HepG2 (cell line): ENCODE data around the gene TNFSF15. TPM values are rescaled to one million over a fixed set of nuclear protein-coding genes. Genes with fewer than 3 reads are reported as not detected.

ENCODE experiments used
- ATAC-seq: fragments of 200-7000 bp; cut with Tn5 transposase; 3 replicates; pipeline ENCODE4 v1.9.1; 2020; ENCODE audit warnings: mild to moderate bottlenecking, moderate library complexity
- BruUV-seq: library from RNA; stranded (reverse); fragments of 400-500 nt; replicated peaks from 2 replicates; lab custom pipeline; 2021; lab: Mats Ljungman, UMichigan
- CTCF ChIA-PET: fragments of 300-600 bp; formaldehyde crosslinking; extraction: SDS; loops from one replicate; lab custom pipeline; 2021; ENCODE audit warnings: low total read pairs, inconsistent platforms, low intra/inter-chr PET ratio; lab: Yijun Ruan, JAX
- POLR2A ChIA-PET: fragments of 350-600 bp; sonication (Branson Sonifier 250); formaldehyde crosslinking; loops from one replicate; lab custom pipeline; 2020; ENCODE audit warnings: antibody characterized with exemption, inconsistent platforms; lab: Yijun Ruan, JAX
- DNase-seq: peaks from one replicate; pipeline ENCODE4 v3.0.0-alpha.2; 2015; ENCODE audit warnings: low spot score
- FAIRE-seq: peaks from 3 replicates; lab custom pipeline; 2011; peaks lifted over from hg19 to GRCh38; lab: Jason Lieb, UNC
- H2AFZ ChIP-seq: one replicate; pipeline ENCODE4 v1.6.1; 2011; ENCODE audit warnings: low read length, inconsistent platforms
- H3K27ac ChIP-seq: fragments of 300-600 bp; 3 replicates; pipeline ENCODE4 v1.8.0; 2011; ENCODE audit warnings: mixed run types, mild to moderate bottlenecking, mixed read lengths, low read length, inconsistent platforms; ENCODE audit not compliant: insufficient read depth; ENCODE audit errors: extremely low read length
- H3K27me3 ChIP-seq, 2 experiments: fragments of 200-600 bp in 1 of 2; 2 replicates in 1 of 2; 3 replicates in 1 of 2; pipeline versions ENCODE4 v1.6.0 to v1.8.0; 2011; ENCODE audit warnings: low read length in 2 of 2, mild to moderate bottlenecking in 2 of 2, moderate library complexity in 2 of 2, inconsistent platforms in 1 of 2; ENCODE audit not compliant: insufficient read depth in 2 of 2, control insufficient read depth in 1 of 2
- H3K36me3 ChIP-seq, 2 experiments: fragments of 200-600 bp in 1 of 2; replicated peaks in 1 of 2; 2 replicates in 1 of 2; 3 replicates in 1 of 2; pipeline versions ENCODE4 v1.5.1 to v1.8.0; 2011; ENCODE audit warnings: low read length in 2 of 2, inconsistent platforms in 1 of 2; ENCODE audit not compliant: insufficient read depth in 2 of 2, control insufficient read depth in 1 of 2
- H3K4me1 ChIP-seq: 2 replicates; pipeline ENCODE4 v1.5.1; 2012; ENCODE audit warnings: low read length, inconsistent platforms; ENCODE audit not compliant: insufficient read depth
- H3K4me2 ChIP-seq: 2 replicates; pipeline ENCODE4 v1.6.0; 2011; ENCODE audit warnings: low read depth, low read length, inconsistent platforms
- H3K4me3 ChIP-seq, 3 experiments: fragments of 200-600 bp in 1 of 3; sonication (generic), shearing (Covaris generic) in 1 of 3; replicated peaks in 1 of 3; 2 replicates each; pipeline ENCODE4 v1.5.1; 2011 to 2016; ENCODE audit warnings: low read length in 3 of 3, inconsistent platforms in 2 of 3, low read depth in 2 of 3, mild to moderate bottlenecking in 2 of 3, control low read depth in 1 of 3, mixed read lengths in 1 of 3; ENCODE audit not compliant: insufficient read depth in 1 of 3
- H3K79me2 ChIP-seq: one replicate; pipeline ENCODE4 v1.6.1; 2011; ENCODE audit warnings: low read length, inconsistent platforms; ENCODE audit not compliant: insufficient read depth
- H3K9ac ChIP-seq: 2 replicates; pipeline ENCODE4 v1.6.0; 2011; ENCODE audit warnings: mild to moderate bottlenecking, low read depth, low read length, inconsistent platforms; ENCODE audit not compliant: insufficient read depth
- H3K9me3 ChIP-seq: 2 replicates; pipeline ENCODE4 v1.5.1; 2012; ENCODE audit warnings: mild to moderate bottlenecking, low read length
- H4K20me1 ChIP-seq: 2 replicates; pipeline ENCODE4 v1.6.0; 2011; ENCODE audit warnings: inconsistent platforms, mild to moderate bottlenecking, low read length, moderate library complexity; ENCODE audit not compliant: insufficient read depth
- GPN1 ChIP-seq: sonication (generic); formaldehyde crosslinking; IDR thresholded peaks from 2 replicates; pipeline ENCODE4 v1.5.1; 2020; ENCODE audit warnings: missing genetic modification reagents, borderline replicate concordance
- HNRNPUL1 ChIP-seq: fragments of 200-400 bp; formaldehyde crosslinking; IDR thresholded peaks from 2 replicates; pipeline ENCODE4 v1.6.1; 2017; ENCODE audit warnings: low read depth, mild to moderate bottlenecking, low read length, moderate library complexity
- MED8 ChIP-seq: sonication (generic); formaldehyde crosslinking; IDR thresholded peaks from 2 replicates; pipeline ENCODE4 v1.8.1; 2023; ENCODE audit warnings: mild to moderate bottlenecking, missing genetic modification reagents; ENCODE audit not compliant: insufficient replicate concordance
- MZF1 ChIP-seq: sonication (generic); formaldehyde crosslinking; IDR thresholded peaks from 2 replicates; pipeline ENCODE4 v1.8.1; 2023; ENCODE audit warnings: mild to moderate bottlenecking, missing genetic modification reagents, borderline replicate concordance
- WGBS: methylation state at CpG from one replicate; pipeline ENCODE4 v1.1.6; 2017; ENCODE audit warnings: low lambda C conversion rate; 5-methylcytosine and 5-hydroxymethylcytosine counted together
- in situ Hi-C: cut with HindIII; loops from 2 replicates; pipeline ENCODE4 v1.10.0; 2017; ENCODE audit warnings: low pct_unique_long_range_greater_than_20kb; ENCODE audit not compliant: extremely low pct_ligation_motif_present
- intact Hi-C: fragments of 100-400 bp; cut with micrococcal nuclease; formaldehyde crosslinking; loops from one replicate; pipeline ENCODE4 v1.10.0; 2022; ENCODE audit not compliant: unreplicated experiment
- polyA plus RNA-seq, 8 experiments: library from polyadenylated mRNA; depleted of rRNA in 3 of 8; stranded (reverse) in 7 of 8; unstranded in 1 of 8; fragments of >200 nt; fragmentation: Illumina TruSeq in 4 of 8; extraction: Trizol in 4 of 8; gene quantifications; 2 replicates each; pipeline versions ENCODE4 v1.2.1 to v1.2.3, GENCODE V29; 2011 to 2016; ENCODE audit warnings: low read depth in 4 of 8, missing spikeins in 1 of 8, mixed read lengths in 1 of 8; ENCODE audit not compliant: insufficient read depth in 1 of 8
- total RNA-seq, 5 experiments: library from RNA; depleted of rRNA; stranded (reverse); fragments of >200 nt; fragmentation: Illumina TruSeq; extraction: Trizol; gene quantifications; 2 replicates each; pipeline ENCODE4 v1.2.3, GENCODE V29; 2016; ENCODE audit warnings: low read depth in 1 of 5
- TF ChIP-seq, protein P1 (sequence below): sonication (generic); formaldehyde crosslinking; IDR thresholded peaks from 2 replicates; pipeline ENCODE4 v1.4.0; 2020; ENCODE audit warnings: missing genetic modification reagents
- TF ChIP-seq, protein P2 (sequence below): sonication (generic); formaldehyde crosslinking; IDR thresholded peaks from 2 replicates; pipeline ENCODE4 v1.4.0; 2020; ENCODE audit warnings: mild to moderate bottlenecking, missing genetic modification reagents

TNFSF15 gene
- total and polyA plus RNA-seq, 2 of the 13 experiments (the other 11 are each of a cell fraction or from before 2014, with no cell fraction given), result 0.02 to 0.03 TPM

DNA sequence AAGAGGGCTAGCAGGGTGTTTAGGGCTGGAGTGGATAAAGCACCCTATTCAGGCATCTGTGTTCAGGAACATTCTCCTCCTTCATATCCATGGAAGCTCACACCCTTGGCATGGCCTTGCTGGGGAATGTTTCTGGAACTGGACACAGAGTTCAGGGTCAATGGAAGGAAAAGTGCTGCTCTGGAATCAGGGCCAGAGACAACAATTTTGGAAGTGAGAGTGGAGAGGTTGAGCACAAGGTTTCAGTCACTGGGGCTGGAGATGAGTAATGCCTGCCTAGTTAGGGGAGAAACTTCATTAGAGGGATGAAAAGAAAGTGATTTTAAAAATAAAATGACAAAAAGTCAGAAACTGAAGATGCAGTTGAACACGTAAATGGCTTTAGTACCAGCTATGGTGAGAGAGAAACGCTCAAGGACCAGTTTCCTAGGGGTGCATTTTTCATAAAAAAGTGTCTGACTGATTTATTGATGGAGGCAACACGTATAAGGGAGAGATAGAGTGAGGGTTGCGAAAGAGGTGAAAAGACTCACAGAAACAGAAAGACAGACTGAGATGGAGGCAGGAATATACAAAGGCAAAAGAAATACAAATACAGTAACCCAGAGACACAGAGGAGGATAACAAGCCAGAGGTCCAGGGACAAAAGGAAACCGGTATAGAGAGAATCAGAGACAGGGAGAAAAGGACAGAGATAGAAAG lies 8.0 kb upstream of the TNFSF15 start:
- Histone ChIP-seq H2AFZ (no peak overlapping the region), H3K9me3 (no peaks in the 10 kb centered on the region), H3K4me2 (no peak overlapping the region), H3K27ac (no peak overlapping the region), H3K36me3 (no peaks in the 10 kb centered on the region), H4K20me1 (no peaks in the 10 kb centered on the region), H3K79me2 (no peaks in the 10 kb centered on the region), H3K27me3 (0 out of 5 replicates have a peak, but pooled peaks cover 0 to 4% of the 10 kb centered on the region in 2 experiments), H3K4me3 (no peak overlapping the region), H3K9ac (no peak overlapping the region), H3K4me1 (no peaks in the 10 kb centered on the region)
- intact Hi-C loops (no loop called here), in situ Hi-C loops (no loop called here)
- ChIA-PET POLR2A (no interaction called here), CTCF (no interaction called here)
- FAIRE-seq (no peak), DNase-seq (no peak), ATAC-seq (no peak)
- BruUV-seq, result no TSS peak
- TF ChIP-seq MED8 (CRISPR knock-in tag) (no peak), HNRNPUL1 (no peak), MZF1 (CRISPR knock-in tag) (no peak), GPN1 (CRISPR knock-in tag) (no peak)
- TF ChIP-seq, protein P1, sequence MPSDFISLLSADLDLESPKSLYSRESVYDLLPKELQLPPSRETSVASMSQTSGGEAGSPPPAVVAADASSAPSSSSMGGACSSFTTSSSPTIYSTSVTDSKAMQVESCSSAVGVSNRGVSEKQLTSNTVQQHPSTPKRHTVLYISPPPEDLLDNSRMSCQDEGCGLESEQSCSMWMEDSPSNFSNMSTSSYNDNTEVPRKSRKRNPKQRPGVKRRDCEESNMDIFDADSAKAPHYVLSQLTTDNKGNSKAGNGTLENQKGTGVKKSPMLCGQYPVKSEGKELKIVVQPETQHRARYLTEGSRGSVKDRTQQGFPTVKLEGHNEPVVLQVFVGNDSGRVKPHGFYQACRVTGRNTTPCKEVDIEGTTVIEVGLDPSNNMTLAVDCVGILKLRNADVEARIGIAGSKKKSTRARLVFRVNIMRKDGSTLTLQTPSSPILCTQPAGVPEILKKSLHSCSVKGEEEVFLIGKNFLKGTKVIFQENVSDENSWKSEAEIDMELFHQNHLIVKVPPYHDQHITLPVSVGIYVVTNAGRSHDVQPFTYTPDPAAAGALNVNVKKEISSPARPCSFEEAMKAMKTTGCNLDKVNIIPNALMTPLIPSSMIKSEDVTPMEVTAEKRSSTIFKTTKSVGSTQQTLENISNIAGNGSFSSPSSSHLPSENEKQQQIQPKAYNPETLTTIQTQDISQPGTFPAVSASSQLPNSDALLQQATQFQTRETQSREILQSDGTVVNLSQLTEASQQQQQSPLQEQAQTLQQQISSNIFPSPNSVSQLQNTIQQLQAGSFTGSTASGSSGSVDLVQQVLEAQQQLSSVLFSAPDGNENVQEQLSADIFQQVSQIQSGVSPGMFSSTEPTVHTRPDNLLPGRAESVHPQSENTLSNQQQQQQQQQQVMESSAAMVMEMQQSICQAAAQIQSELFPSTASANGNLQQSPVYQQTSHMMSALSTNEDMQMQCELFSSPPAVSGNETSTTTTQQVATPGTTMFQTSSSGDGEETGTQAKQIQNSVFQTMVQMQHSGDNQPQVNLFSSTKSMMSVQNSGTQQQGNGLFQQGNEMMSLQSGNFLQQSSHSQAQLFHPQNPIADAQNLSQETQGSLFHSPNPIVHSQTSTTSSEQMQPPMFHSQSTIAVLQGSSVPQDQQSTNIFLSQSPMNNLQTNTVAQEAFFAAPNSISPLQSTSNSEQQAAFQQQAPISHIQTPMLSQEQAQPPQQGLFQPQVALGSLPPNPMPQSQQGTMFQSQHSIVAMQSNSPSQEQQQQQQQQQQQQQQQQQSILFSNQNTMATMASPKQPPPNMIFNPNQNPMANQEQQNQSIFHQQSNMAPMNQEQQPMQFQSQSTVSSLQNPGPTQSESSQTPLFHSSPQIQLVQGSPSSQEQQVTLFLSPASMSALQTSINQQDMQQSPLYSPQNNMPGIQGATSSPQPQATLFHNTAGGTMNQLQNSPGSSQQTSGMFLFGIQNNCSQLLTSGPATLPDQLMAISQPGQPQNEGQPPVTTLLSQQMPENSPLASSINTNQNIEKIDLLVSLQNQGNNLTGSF (CRISPR knock-in tag), result no peak
- TF ChIP-seq, protein P2, sequence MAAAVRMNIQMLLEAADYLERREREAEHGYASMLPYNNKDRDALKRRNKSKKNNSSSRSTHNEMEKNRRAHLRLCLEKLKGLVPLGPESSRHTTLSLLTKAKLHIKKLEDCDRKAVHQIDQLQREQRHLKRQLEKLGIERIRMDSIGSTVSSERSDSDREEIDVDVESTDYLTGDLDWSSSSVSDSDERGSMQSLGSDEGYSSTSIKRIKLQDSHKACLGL (CRISPR knock-in tag), result no peak
- 10% methylated on average over 5 of the region's 5 CpGs for WGBS
